Right atrium auricular region (tissue), 2 donors: ENCODE results near the gene RNF17. TPM values are rescaled to one million over a fixed set of nuclear protein-coding genes. Genes with fewer than 3 reads are reported as not detected.
A peak's percentile ranks its signal among the peaks of the same experiment; 100 is the strongest.

ENCODE experiments used
- DNase-seq: peaks from one replicate; pipeline ENCODE4 v3.0.0-alpha.2; 2019; ENCODE audit warnings: low spot score
- H3K27ac ChIP-seq, 2 donors: fragments of 200-600 bp; sonication (generic); 1 replicate in 1 of 2; 2 replicates in 1 of 2; pipeline ENCODE4 v1.5.1; 2016 to 2019
- H3K27me3 ChIP-seq, 2 donors: fragments of 200-600 bp; sonication (generic); one replicate each; pipeline versions ENCODE4 v1.5.1 to v1.6.0; 2017 to 2019
- H3K36me3 ChIP-seq: fragments of 200-600 bp; sonication (generic); one replicate; pipeline ENCODE4 v1.5.1; 2016
- H3K4me1 ChIP-seq, 2 donors: fragments of 200-600 bp; sonication (generic); one replicate each; pipeline versions ENCODE4 v1.5.1 to v1.6.0; 2017 to 2019
- H3K4me3 ChIP-seq, 2 donors: fragments of 200-600 bp; sonication (generic); 1 replicate in 1 of 2; 2 replicates in 1 of 2; pipeline ENCODE4 v1.5.1; 2017 to 2019; ENCODE audit warnings: mild to moderate bottlenecking in 1 of 2, moderate library complexity in 1 of 2
- H3K9me3 ChIP-seq, 2 donors: fragments of 200-600 bp; sonication (generic); one replicate each; pipeline ENCODE4 v1.5.1; 2019
- CTCF ChIP-seq, 2 donors: fragments of 200-600 bp; sonication (generic); IDR thresholded peaks; one replicate each; pipeline ENCODE4 v1.5.1; 2019; ENCODE audit warnings: antibody characterized with exemption in 2 of 2
- total RNA-seq, 2 donors: library from RNA; depleted of rRNA; stranded (reverse); fragments of >200 nt; gene quantifications; one replicate each; pipeline ENCODE4 v1.1.0, GENCODE V29; 2016

Gene RNF17
- total RNA-seq, 2 donors from 2014 or later: not detected

GRCh38 chr13:24865163-24865953 is 101.4 kb downstream of the RNF17 start:
- Histone ChIP-seq H3K4me3 (no peak overlapping the region), H3K4me1 (no peaks in the 10 kb centered on the region), H3K36me3 (no peaks in the 10 kb centered on the region), H3K27ac (no peak overlapping the region), H3K9me3 (no peaks in the 10 kb centered on the region), H3K27me3 (no peaks in the 10 kb centered on the region)
- TF ChIP-seq CTCF (IDR thresholded peaks at IDR 0.05): peak in 1 of 2 donors; percentile 28
- DNase-seq: no peak

DNA sequence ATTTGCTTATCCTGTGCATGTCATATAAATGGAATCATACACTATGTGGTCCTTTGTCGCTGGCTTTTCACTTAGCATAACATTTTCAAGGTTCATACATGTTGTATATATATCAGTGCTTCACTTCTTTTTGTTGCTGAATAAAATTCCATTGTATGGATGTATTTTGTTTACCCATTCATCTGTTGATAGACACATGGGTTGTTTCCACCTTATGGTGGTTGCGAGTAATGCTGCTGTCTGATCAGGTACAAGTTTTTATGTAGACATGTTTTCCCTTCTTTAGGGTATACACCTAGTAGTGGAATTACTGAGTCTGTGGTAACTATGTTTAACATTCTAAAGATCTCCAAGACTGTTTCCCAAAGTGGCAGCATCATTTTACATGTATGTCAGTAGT is 102.5 kb downstream of the RNF17 start:
- H3K36me3 ChIP-seq: no peaks in the 10 kb centered on the region
- H3K9me3 ChIP-seq: no peaks in the 10 kb centered on the region
- no peak overlapping the region for H3K27ac ChIP-seq
- H3K4me1 ChIP-seq: no peaks in the 10 kb centered on the region
- DNase-seq: no peak
- H3K4me3 ChIP-seq: no peak overlapping the region
- H3K27me3 ChIP-seq: no peaks in the 10 kb centered on the region
- TF ChIP-seq CTCF (IDR thresholded peaks at IDR 0.05): no peak

DNA sequence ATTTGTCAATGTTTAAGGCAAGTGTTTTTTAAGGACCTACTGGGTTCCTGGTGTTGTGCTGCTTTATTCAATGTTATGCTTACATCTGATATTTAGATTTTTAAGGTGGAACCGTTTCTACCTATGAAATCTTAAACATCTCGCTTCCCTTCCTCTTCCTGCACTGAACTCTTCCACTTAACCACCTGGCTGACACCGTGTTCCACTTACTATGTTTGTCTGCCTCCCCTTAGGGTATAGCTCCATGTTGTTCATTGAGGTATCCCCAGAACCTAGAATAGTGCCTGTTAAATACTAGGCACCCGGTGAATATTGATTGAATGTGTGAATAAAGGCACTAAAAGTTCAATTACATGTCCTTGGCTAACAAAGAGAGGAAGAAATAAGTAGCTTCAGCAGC is 104.9 kb downstream of the RNF17 start:
- DNase-seq: no peak
- Histone ChIP-seq H3K4me3 (no peak overlapping the region), H3K36me3 (no peaks in the 10 kb centered on the region), H3K27ac (no peak overlapping the region), H3K9me3 (no peaks in the 10 kb centered on the region), H3K4me1 (no peaks in the 10 kb centered on the region), H3K27me3 (no peaks in the 10 kb centered on the region)
- no peak for TF ChIP-seq CTCF (IDR thresholded peaks at IDR 0.05)

GRCh38 chr13:24870380-24870760 is 106.4 kb downstream of the RNF17 start:
- Histone ChIP-seq H3K4me3 (no peak overlapping the region), H3K27me3 (no peaks in the 10 kb centered on the region), H3K9me3 (no peaks in the 10 kb centered on the region), H3K36me3 (no peaks in the 10 kb centered on the region), H3K27ac (no peak overlapping the region), H3K4me1 (no peaks in the 10 kb centered on the region)
- TF ChIP-seq CTCF (IDR thresholded peaks at IDR 0.05): no peak
- DNase-seq: no peak

GRCh38 chr13:24875566-24875965 is 111.6 kb downstream of the RNF17 start:
- Histone ChIP-seq H3K27ac (no peak overlapping the region), H3K9me3 (no peaks in the 10 kb centered on the region), H3K4me1 (no peaks in the 10 kb centered on the region), H3K27me3 (no peaks in the 10 kb centered on the region), H3K4me3 (no peak overlapping the region), H3K36me3 (no peaks in the 10 kb centered on the region)
- TF ChIP-seq CTCF (IDR thresholded peaks at IDR 0.05): no peak
- no peak for DNase-seq

- DNase-seq: no peak
- no peak for TF ChIP-seq CTCF (IDR thresholded peaks at IDR 0.05)
- no peaks in the 10 kb centered on the region for H3K9me3 ChIP-seq
- H3K4me1 ChIP-seq: no peaks in the 10 kb centered on the region
- H3K4me3 ChIP-seq: no peak overlapping the region
- no peaks in the 10 kb centered on the region for H3K27me3 ChIP-seq
- no peaks in the 10 kb centered on the region for H3K36me3 ChIP-seq
- H3K27ac ChIP-seq: no peak overlapping the region
Measured at GRCh38 chr13:24877531-24877930, 113.6 kb downstream of the RNF17 start.
